Bronchial epithelial cell (primary cell): Measurements from ENCODE around the gene HERC2. TPM values are rescaled to one million over a fixed set of nuclear protein-coding genes. Genes with fewer than 3 reads are reported as not detected.

ENCODE experiments used
- DNase-seq: peaks from one replicate; pipeline ENCODE4 v3.0.0-alpha.2; 2010; ENCODE audit warnings: low read depth
- FAIRE-seq: peaks from 2 replicates; lab custom pipeline; 2011; peaks lifted over from hg19 to GRCh38; lab: Jason Lieb, UNC
- H3K27me3 ChIP-seq: 2 replicates; pipeline ENCODE4 v1.5.1; 2011; ENCODE audit warnings: low read length; ENCODE audit not compliant: control insufficient read depth, insufficient read depth
- H3K36me3 ChIP-seq: 2 replicates; pipeline ENCODE4 v1.5.1; 2011; ENCODE audit warnings: low read length; ENCODE audit not compliant: control insufficient read depth, insufficient read depth
- H3K4me3 ChIP-seq: 2 replicates; pipeline ENCODE4 v1.5.1; 2011; ENCODE audit warnings: mild to moderate bottlenecking, low read depth, low read length, control low read depth
- total RNA-seq: library from RNA; depleted of rRNA; stranded (reverse); fragments of >200 nt; gene quantifications from 2 replicates; pipeline ENCODE4 v1.2.1, GENCODE V29; 2014
- TF ChIP-seq, protein P1 (sequence below): IDR thresholded peaks from 2 replicates; pipeline ENCODE4 v1.5.1; 2011; ENCODE audit warnings: mild to moderate bottlenecking, moderate library complexity, low read length, control low read depth, inconsistent platforms; ENCODE audit not compliant: insufficient read depth, severe bottlenecking

Gene HERC2
- total RNA-seq, 1 donor from 2014 or later, result 22.6 TPM

DNA sequence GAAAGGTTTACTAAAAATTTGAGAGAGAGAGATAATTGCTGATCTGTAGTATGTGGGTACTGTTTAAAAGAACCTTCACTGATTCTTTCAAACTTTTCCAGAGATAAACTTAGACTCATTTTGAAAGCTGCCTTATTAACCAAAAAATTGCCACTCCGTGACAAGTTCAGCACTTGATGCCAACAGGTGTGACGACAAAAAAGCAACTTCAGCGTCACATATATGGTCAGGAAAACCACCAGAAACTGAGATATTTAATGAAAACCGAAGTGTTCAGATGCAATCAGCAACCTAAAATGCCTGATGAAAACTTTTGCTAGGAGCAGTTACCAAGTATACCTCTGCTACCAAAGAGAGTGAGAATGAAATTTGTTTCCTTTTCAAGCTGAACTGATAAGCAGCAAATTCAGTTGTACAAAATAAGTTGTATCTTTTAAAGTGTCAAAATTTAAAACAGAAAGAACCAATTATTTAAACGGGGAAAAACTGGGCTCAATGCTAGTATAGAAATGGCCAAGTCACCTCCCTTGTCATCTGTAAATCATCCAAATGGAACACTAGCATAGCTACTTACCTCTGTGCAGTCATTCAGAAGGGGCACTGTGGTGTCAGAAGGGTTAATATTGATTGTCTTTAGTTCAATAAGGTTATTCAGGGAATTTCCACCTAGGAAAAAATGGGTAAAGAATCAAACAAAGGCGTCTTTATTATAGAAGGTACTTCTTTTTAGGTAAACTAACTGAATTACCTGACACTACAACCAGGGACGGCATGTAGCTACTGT lies 131.4 kb downstream of the HERC2 start:
- peaks cover 1% of the 10 kb centered on the region for H3K36me3 ChIP-seq
- TF ChIP-seq, protein P1, sequence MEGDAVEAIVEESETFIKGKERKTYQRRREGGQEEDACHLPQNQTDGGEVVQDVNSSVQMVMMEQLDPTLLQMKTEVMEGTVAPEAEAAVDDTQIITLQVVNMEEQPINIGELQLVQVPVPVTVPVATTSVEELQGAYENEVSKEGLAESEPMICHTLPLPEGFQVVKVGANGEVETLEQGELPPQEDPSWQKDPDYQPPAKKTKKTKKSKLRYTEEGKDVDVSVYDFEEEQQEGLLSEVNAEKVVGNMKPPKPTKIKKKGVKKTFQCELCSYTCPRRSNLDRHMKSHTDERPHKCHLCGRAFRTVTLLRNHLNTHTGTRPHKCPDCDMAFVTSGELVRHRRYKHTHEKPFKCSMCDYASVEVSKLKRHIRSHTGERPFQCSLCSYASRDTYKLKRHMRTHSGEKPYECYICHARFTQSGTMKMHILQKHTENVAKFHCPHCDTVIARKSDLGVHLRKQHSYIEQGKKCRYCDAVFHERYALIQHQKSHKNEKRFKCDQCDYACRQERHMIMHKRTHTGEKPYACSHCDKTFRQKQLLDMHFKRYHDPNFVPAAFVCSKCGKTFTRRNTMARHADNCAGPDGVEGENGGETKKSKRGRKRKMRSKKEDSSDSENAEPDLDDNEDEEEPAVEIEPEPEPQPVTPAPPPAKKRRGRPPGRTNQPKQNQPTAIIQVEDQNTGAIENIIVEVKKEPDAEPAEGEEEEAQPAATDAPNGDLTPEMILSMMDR, result no peak
- H3K4me3 ChIP-seq, result no peak overlapping the region
- no peak for FAIRE-seq
- no peak for DNase-seq
- H3K27me3 ChIP-seq, result no peaks in the 10 kb centered on the region

DNA sequence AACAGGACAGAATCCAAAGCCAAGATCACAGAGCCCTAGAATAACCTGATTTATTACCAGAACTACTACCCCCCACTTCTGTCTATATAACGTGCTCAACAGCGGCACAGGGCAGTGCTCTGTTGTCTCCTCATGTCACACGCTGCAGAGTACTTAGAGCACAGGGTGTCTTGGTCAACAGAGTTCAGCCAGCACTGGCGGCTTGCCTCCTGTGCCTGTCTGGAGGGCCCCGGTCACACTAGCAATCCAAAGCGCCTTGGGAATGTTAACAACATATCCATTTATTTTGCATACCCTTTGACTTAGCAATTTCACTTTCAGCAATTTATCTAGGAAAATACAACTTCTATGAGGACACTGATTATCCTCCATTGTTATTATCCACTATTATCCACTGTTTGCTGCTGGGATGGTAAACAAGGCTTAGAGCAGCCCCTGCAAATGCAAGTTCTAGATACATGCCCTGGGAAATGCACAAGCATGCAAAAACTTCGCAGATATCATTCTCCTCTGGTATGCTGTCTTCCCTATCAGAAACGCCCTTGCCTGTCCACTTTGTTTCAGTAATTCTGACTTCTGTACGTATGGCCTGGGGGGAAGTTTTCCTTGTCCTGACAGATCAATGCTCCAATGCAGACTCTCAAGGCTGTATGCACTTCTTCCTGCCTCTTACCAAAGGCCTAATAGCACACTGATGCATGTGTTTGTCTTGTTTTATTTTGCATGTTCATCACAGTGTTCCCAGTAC lies 136.7 kb downstream of the HERC2 start:
- FAIRE-seq (no peak), DNase-seq (no peak)
- no peaks in the 10 kb centered on the region for H3K27me3 ChIP-seq
- TF ChIP-seq, protein P1, result no peak
- peaks cover 5% of the 10 kb centered on the region for H3K36me3 ChIP-seq
- H3K4me3 ChIP-seq, result no peak overlapping the region

DNA sequence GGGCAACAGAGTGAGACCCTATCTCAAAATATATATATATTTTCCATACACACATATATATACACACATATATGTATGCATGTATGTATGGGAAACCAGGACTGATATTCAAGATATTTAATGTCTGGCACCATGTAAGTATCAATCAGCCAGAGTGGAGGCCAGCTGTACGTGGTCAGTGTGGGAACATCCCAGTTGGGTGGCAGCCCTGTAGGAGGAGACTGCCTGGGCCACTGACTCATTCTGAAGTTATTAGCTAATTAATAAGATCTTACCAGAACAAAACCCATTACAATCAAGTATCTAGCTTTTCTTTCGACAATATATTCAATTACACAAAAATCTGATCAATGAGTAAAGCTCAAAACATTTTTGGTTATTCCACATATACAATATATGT lies 137.8 kb downstream of the HERC2 start:
- DNase-seq, result no peak
- FAIRE-seq, result no peak
- TF ChIP-seq, protein P1, result no peak
- peaks cover 7% of the 10 kb centered on the region for H3K36me3 ChIP-seq
- no peaks in the 10 kb centered on the region for H3K27me3 ChIP-seq
- no peak overlapping the region for H3K4me3 ChIP-seq

DNA sequence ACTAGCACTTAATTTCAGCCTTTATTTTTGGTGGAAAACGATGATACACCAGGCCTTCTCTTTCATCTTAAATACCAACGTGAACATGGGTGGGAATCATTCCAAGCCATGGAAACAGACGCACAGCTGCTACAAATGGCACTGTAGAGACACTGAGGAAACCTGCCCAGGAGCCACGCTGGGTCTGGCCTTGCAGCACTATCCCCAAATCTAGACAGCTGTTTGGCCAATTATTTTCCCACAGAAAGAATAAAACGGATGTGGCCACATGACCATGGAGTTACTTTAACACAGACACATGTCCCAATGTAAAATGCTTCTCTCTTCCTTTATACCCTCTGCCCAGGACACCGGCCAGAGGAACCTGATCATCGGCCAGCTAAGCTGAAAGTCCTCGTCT lies 139.2 kb downstream of the HERC2 start:
- peaks cover 7% of the 10 kb centered on the region for H3K36me3 ChIP-seq
- DNase-seq, result no peak
- no peaks in the 10 kb centered on the region for H3K27me3 ChIP-seq

DNA sequence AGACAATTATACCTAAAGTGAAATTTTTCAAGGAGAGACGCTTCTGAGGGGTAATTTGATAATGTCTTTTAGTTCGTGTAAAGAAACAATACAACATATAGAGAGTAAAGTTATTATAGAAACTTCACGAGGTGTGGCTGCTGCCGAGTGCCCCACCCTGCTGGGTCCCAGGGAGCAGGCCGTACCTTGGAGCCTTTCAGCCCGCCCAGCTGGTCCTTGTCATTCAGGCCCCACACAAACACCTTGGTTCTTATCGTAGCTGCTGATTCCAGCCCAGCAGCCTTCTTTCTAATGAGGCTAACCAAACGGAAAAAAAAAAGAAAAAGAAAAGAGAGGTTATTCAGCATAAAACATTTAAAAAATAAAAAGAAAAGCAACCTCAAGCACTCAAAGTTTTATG lies 139.8 kb downstream of the HERC2 start:
- FAIRE-seq, result no peak
- Histone ChIP-seq H3K36me3 (peaks cover 7% of the 10 kb centered on the region), H3K27me3 (no peaks in the 10 kb centered on the region), H3K4me3 (no peak overlapping the region)
- TF ChIP-seq, protein P1, result no peak
- DNase-seq, result no peak

More for the DNA sequence above, 139.2 kb downstream of the HERC2 start:
- peak; percentile 86 for FAIRE-seq
- TF ChIP-seq, protein P1, result no peak
- H3K4me3 ChIP-seq, result no peak overlapping the region
